ENCODE measurements around the gene PPP2R2C.

GRCh38 chr4:6281436-6282313, 190.7 kb downstream of the PPP2R2C start:
- TF ChIP-seq CTCF (IDR thresholded peaks at IDR 0.05) (no peak), POLR2A (IDR thresholded peaks at IDR 0.05) (no peak)
